ENCODE data around the gene ALDH9A1. TPM values are rescaled to one million over a fixed set of nuclear protein-coding genes. Genes with fewer than 3 reads are reported as not detected.

The ALDH9A1 gene
- total and polyA plus RNA-seq, 2 of the 4 experiments (the other 2 are of a cell fraction) = 43.5 to 43.7 TPM

DNA sequence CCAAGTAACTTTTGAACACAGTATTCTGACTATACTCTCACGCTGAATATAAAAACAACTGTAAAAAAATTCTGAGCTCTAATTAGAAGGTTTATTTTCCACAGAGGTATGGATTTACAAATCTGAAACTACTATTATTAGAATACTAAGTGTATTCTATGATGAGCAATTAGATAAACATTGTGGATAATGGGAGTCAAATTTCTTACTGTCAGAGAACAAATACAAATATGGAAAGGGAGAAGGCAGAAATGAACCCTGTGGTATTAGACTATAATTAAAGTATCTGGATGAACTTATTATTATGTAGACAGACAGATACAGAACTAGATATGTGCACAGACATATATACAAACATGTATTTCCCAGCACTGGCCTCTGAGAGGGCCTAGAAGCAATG, 22.6 kb downstream of the ALDH9A1 start:
- no peak overlapping the region for H3K18ac ChIP-seq (ENCODE audit: low read depth, low read length)
- dilution Hi-C loops (cut with HindIII; ENCODE audit: low sequenced_read_pairs, unreplicated experiment) (no loop called here), intact Hi-C loops (cut with micrococcal nuclease) (no loop called here), in situ Hi-C loops (cut with MboI; ENCODE audit: low sequenced_read_pairs) (no loop called here)
- no peak overlapping the region for H3K4me3 ChIP-seq (ENCODE audit: insufficient read depth, low read depth, low read length)
- H2AK9ac ChIP-seq (replicated peaks; ENCODE audit: low read depth, low read length, poor library complexity) = no peak overlapping the region
- peaks cover 13 to 15% of the 10 kb centered on the region in 2 experiments for H3K79me1 ChIP-seq (ENCODE audit: low read depth in 1 of 2, low read length in 2 of 2)
- no peak overlapping the region for H3K4me2 ChIP-seq (ENCODE audit: low read depth, low read length)
- no peak overlapping the region for H3K9ac ChIP-seq (ENCODE audit: low read depth, low read length)
- WGBS, 2 experiments (ENCODE audit: extremely low coverage in 2 of 2, insufficient read length in 1 of 2) = no CpG with 5 or more reads among the region's 1 CpG
- no peaks in the 10 kb centered on the region for H3K9me3 ChIP-seq (ENCODE audit: control insufficient read depth, insufficient read depth, low read length)
- no peak overlapping the region for H4K5ac ChIP-seq (ENCODE audit: low read depth, low read length)
- H4K8ac ChIP-seq (ENCODE audit: low read depth in 2 of 2, low read length in 2 of 2) = no peak overlapping the region
- H3K14ac ChIP-seq (replicated peaks; ENCODE audit: low read depth, low read length) = no peak overlapping the region
- H3K9me1 ChIP-seq (ENCODE audit: insufficient read depth, low read length) = no peaks in the 10 kb centered on the region; the same call in 1 of the 2 replicates
- ChIA-PET CTCF (interaction anchor here (0.5 kb wide), 1 partner anchor 19 kb away, joined by 3 read pairs; no protein-coding TSS in a partner anchor), POLR2A (ENCODE audit: unreplicated experiment) (no interaction called here)
- H3K27me3 ChIP-seq (ENCODE audit: control insufficient read depth, insufficient read depth, low read length) = no peaks in the 10 kb centered on the region
- H3K4ac ChIP-seq (ENCODE audit: low read depth, low read length) = no peak overlapping the region
- H2AK5ac ChIP-seq (ENCODE audit: low read depth, low read length) = no peak overlapping the region
- BruUV-seq (replicated peaks) = no TSS peak
- no peak overlapping the region for H3K27ac ChIP-seq (ENCODE audit: insufficient read depth, low read length)
- ATAC-seq (ENCODE audit: low read depth) (no peak), DNase-seq (no peak)
- H3K36me3 ChIP-seq (ENCODE audit: control insufficient read depth, insufficient read depth, low read length) = peaks cover 28% of the 10 kb centered on the region
- H3K56ac ChIP-seq (ENCODE audit: extremely low read depth, insufficient read depth, low read length) = no peak overlapping the region
- H2BK15ac ChIP-seq (ENCODE audit: low read depth, low read length) = no peak overlapping the region
- H4K91ac ChIP-seq (ENCODE audit: insufficient read depth, low read depth, low read length) = no peak overlapping the region
- H2BK120ac ChIP-seq (ENCODE audit: low read depth, low read length) = no peak overlapping the region
- H3K4me1 ChIP-seq (ENCODE audit: control insufficient read depth, insufficient read depth, low read length) = no peaks in the 10 kb centered on the region
- TF ChIP-seq RCOR1 (IDR thresholded peaks at IDR 0.05; ENCODE audit: insufficient replicate concordance, low read length) (no peak), RFX5 (IDR thresholded peaks at IDR 0.05; ENCODE audit: low read depth, low read length) (no peak), BHLHE40 (IDR thresholded peaks at IDR 0.05; ENCODE audit: low read depth, low read length) (no peak), FOS (IDR thresholded peaks at IDR 0.05; ENCODE audit: low read depth, low read length) (no peak), MAZ (IDR thresholded peaks at IDR 0.05; ENCODE audit: borderline replicate concordance, low read depth, low read length) (no peak), CHD1 (IDR thresholded peaks at IDR 0.05; ENCODE audit: low read depth, low read length) (no peak), RAD21 (IDR thresholded peaks at IDR 0.05; ENCODE audit: low read length) (no peak), MAFK (IDR thresholded peaks at IDR 0.05; ENCODE audit: low read depth, low read length) (no peak), MXI1 (IDR thresholded peaks at IDR 0.05; ENCODE audit: borderline replicate concordance, low read depth, low read length) (no peak), SMC3 (IDR thresholded peaks at IDR 0.05; ENCODE audit: low read depth, low read length) (no peak)
- TF ChIP-seq, protein P1, sequence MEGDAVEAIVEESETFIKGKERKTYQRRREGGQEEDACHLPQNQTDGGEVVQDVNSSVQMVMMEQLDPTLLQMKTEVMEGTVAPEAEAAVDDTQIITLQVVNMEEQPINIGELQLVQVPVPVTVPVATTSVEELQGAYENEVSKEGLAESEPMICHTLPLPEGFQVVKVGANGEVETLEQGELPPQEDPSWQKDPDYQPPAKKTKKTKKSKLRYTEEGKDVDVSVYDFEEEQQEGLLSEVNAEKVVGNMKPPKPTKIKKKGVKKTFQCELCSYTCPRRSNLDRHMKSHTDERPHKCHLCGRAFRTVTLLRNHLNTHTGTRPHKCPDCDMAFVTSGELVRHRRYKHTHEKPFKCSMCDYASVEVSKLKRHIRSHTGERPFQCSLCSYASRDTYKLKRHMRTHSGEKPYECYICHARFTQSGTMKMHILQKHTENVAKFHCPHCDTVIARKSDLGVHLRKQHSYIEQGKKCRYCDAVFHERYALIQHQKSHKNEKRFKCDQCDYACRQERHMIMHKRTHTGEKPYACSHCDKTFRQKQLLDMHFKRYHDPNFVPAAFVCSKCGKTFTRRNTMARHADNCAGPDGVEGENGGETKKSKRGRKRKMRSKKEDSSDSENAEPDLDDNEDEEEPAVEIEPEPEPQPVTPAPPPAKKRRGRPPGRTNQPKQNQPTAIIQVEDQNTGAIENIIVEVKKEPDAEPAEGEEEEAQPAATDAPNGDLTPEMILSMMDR (conservative IDR thresholded peaks at IDR 0.05; ENCODE audit: low read depth, low read length) = no peak
- TF ChIP-seq, protein P2, sequence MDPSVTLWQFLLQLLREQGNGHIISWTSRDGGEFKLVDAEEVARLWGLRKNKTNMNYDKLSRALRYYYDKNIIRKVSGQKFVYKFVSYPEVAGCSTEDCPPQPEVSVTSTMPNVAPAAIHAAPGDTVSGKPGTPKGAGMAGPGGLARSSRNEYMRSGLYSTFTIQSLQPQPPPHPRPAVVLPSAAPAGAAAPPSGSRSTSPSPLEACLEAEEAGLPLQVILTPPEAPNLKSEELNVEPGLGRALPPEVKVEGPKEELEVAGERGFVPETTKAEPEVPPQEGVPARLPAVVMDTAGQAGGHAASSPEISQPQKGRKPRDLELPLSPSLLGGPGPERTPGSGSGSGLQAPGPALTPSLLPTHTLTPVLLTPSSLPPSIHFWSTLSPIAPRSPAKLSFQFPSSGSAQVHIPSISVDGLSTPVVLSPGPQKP (IDR thresholded peaks at IDR 0.05; ENCODE audit: borderline replicate concordance, low read depth, low read length) = no peak
- TF ChIP-seq, protein P3, sequence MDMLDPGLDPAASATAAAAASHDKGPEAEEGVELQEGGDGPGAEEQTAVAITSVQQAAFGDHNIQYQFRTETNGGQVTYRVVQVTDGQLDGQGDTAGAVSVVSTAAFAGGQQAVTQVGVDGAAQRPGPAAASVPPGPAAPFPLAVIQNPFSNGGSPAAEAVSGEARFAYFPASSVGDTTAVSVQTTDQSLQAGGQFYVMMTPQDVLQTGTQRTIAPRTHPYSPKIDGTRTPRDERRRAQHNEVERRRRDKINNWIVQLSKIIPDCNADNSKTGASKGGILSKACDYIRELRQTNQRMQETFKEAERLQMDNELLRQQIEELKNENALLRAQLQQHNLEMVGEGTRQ (IDR thresholded peaks at IDR 0.05; ENCODE audit: low read depth, low read length) = no peak
- no peak overlapping the region for H3K23ac ChIP-seq (ENCODE audit: low read depth, low read length)
- no peaks in the 10 kb centered on the region for H4K20me1 ChIP-seq (ENCODE audit: insufficient read depth, low read length)
- H2BK20ac ChIP-seq (ENCODE audit: low read depth, low read length) = no peak overlapping the region
- no peak overlapping the region for H2AFZ ChIP-seq (replicated peaks; ENCODE audit: low read length, poor library complexity)
- peak overlapping the region; percentile 16 for H2BK5ac ChIP-seq (ENCODE audit: low read depth, low read length, poor library complexity, severe bottlenecking)
